GM23338 (cell line): ENCODE measurements around the gene ANGPTL2. TPM values are rescaled to one million over a fixed set of nuclear protein-coding genes. Genes with fewer than 3 reads are reported as not detected.

Experiments used
- ATAC-seq: fragments of 200-7000 bp; cut with Tn5 transposase; 3 replicates; pipeline ENCODE4 v1.9.1; 2020
- DNase-seq: peaks from one replicate; pipeline ENCODE4 v3.0.0-alpha.2; 2015; ENCODE audit warnings: low spot score
- H2AFZ ChIP-seq: fragments of 200-600 bp; sonication (generic); 2 replicates; pipeline ENCODE4 v1.8.0; 2016; ENCODE audit warnings: antibody characterized with exemption, mild to moderate bottlenecking, moderate library complexity
- H3F3A ChIP-seq: fragments of 200-600 bp; sonication (generic); replicated peaks from 2 replicates; pipeline ENCODE4 v1.8.0; 2017; ENCODE audit warnings: antibody characterized with exemption, mixed run types, low read depth
- H3K27ac ChIP-seq: fragments of 200-600 bp; sonication (generic); 2 replicates; pipeline ENCODE4 v1.6.1; 2016; ENCODE audit warnings: low read depth
- H3K27me3 ChIP-seq: fragments of 200-600 bp; sonication (generic); 2 replicates; pipeline ENCODE4 v1.8.0; 2016; ENCODE audit warnings: mild to moderate bottlenecking, mixed run types, moderate library complexity; ENCODE audit not compliant: insufficient read depth
- H3K36me3 ChIP-seq: fragments of 200-600 bp; sonication (generic); 2 replicates; pipeline ENCODE4 v1.8.0; 2016; ENCODE audit warnings: mild to moderate bottlenecking; ENCODE audit not compliant: insufficient read depth
- H3K4me1 ChIP-seq: fragments of 200-600 bp; sonication (generic); 2 replicates; pipeline ENCODE4 v1.8.0; 2016; ENCODE audit warnings: mild to moderate bottlenecking, moderate library complexity; ENCODE audit not compliant: insufficient read depth
- H3K4me2 ChIP-seq: fragments of 200-600 bp; sonication (generic); 2 replicates; pipeline ENCODE4 v1.7.1; 2017; ENCODE audit warnings: mixed run types
- H3K4me3 ChIP-seq: fragments of 200-600 bp; sonication (generic); 2 replicates; pipeline ENCODE4 v1.6.1; 2016; ENCODE audit warnings: mixed run types
- H3K79me2 ChIP-seq: fragments of 200-600 bp; sonication (generic); replicated peaks from 2 replicates; pipeline ENCODE4 v1.8.0; 2017; ENCODE audit warnings: mild to moderate bottlenecking; ENCODE audit not compliant: insufficient read depth
- H3K9me2 ChIP-seq: fragments of 200-600 bp; sonication (generic); 2 replicates; pipeline ENCODE4 v1.8.0; 2017; ENCODE audit not compliant: insufficient read depth
- H4K20me1 ChIP-seq: fragments of 200-600 bp; sonication (generic); replicated peaks from 2 replicates; pipeline ENCODE4 v1.8.0; 2017; ENCODE audit warnings: mild to moderate bottlenecking; ENCODE audit not compliant: insufficient read depth
- H3K27ac Mint-ChIP-seq: 2 replicates; pipeline ENCODE4 v1.8.0; 2020; ENCODE audit warnings: inconsistent platforms, mild to moderate bottlenecking, moderate library complexity, mixed read lengths
- H3K27me3 Mint-ChIP-seq: 3 replicates; pipeline ENCODE4 v1.8.0; 2022; ENCODE audit warnings: low read depth, mild to moderate bottlenecking, moderate library complexity, mixed read lengths, inconsistent platforms; ENCODE audit not compliant: insufficient read depth, poor library complexity
- H3K36me3 Mint-ChIP-seq: 3 replicates; pipeline ENCODE4 v1.8.0; 2021; ENCODE audit warnings: low read depth, mild to moderate bottlenecking, inconsistent platforms, moderate library complexity, mixed read lengths
- H3K4me1 Mint-ChIP-seq: 3 replicates; pipeline ENCODE4 v1.8.0; 2020; ENCODE audit warnings: mild to moderate bottlenecking, inconsistent platforms, mixed read lengths
- H3K4me3 Mint-ChIP-seq: 3 replicates; pipeline ENCODE4 v1.8.0; 2021; ENCODE audit warnings: moderate library complexity, mild to moderate bottlenecking, inconsistent platforms, mixed read lengths
- H3K9me3 Mint-ChIP-seq: 3 replicates; pipeline ENCODE4 v1.8.0; 2020; ENCODE audit warnings: moderate library complexity, mild to moderate bottlenecking, inconsistent platforms, mixed read lengths
- CREB1 ChIP-seq: fragments of 250-450 bp; sonication (Bioruptor Pico); IDR thresholded peaks from 2 replicates; pipeline ENCODE4 v1.5.0; 2020; ENCODE audit warnings: low read depth, mild to moderate bottlenecking, moderate library complexity
- EZH2 ChIP-seq: fragments of 200-600 bp; sonication (generic); IDR thresholded peaks from one replicate; pipeline ENCODE4 v1.8.0; 2017; ENCODE audit warnings: antibody characterized with exemption, mild to moderate bottlenecking, low read depth; ENCODE audit not compliant: unreplicated experiment
- EZH2phosphoT487 ChIP-seq: fragments of 200-600 bp; sonication (generic); IDR thresholded peaks from one replicate; pipeline ENCODE4 v1.8.1; 2018; ENCODE audit warnings: antibody characterized with exemption; ENCODE audit not compliant: unreplicated experiment
- JUNB ChIP-seq: IDR thresholded peaks from one replicate; pipeline ENCODE4 v1.6.1; 2016; ENCODE audit warnings: antibody characterized with exemption; ENCODE audit not compliant: unreplicated experiment
- REST ChIP-seq: IDR thresholded peaks from one replicate; pipeline ENCODE4 v1.6.1; 2018; ENCODE audit warnings: antibody characterized with exemption; ENCODE audit not compliant: unreplicated experiment
- ZNF114 ChIP-seq: fragments of 250-450 bp; sonication (Bioruptor Pico); IDR thresholded peaks from 2 replicates; pipeline ENCODE4 v1.5.0; 2020; ENCODE audit warnings: mild to moderate bottlenecking, moderate library complexity
- ZNF331 ChIP-seq: fragments of 250-450 bp; sonication (Bioruptor Pico); IDR thresholded peaks from 2 replicates; pipeline ENCODE4 v1.5.0; 2020; ENCODE audit warnings: low read depth, mild to moderate bottlenecking, moderate library complexity
- polyA plus RNA-seq: library from polyadenylated mRNA; unstranded; fragments of >200 nt; fragmentation: Nextera tagmentation; extraction: Ambion mirVana; gene quantifications from 2 replicates; pipeline ENCODE4 v1.2.1, GENCODE V29; 2016
- total RNA-seq: library from RNA; depleted of rRNA; stranded (reverse); fragments of >200 nt; shearing (Covaris generic); gene quantifications from 2 replicates; pipeline ENCODE4 v1.2.3, GENCODE V29; 2014
- TF ChIP-seq, protein P1 (sequence below): fragments of 250-450 bp; sonication (Bioruptor Pico); IDR thresholded peaks from 2 replicates; pipeline ENCODE4 v1.5.0; 2020; ENCODE audit warnings: mild to moderate bottlenecking, moderate library complexity
- TF ChIP-seq, protein P2 (sequence below), 2 experiments: fragments of 200-600 bp in 1 of 2; sonication (generic) in 1 of 2; conservative IDR thresholded peaks; 2 replicates each; pipeline versions ENCODE4 v1.5.1 to v1.6.1; 2016 to 2017; ENCODE audit warnings: antibody characterized with exemption in 2 of 2, low read depth in 2 of 2, mild to moderate bottlenecking in 2 of 2, moderate library complexity in 1 of 2

The ANGPTL2 gene
- total and polyA plus RNA-seq, 2 experiments from 2014 or later, result 2.9 to 5.2 TPM

DNA sequence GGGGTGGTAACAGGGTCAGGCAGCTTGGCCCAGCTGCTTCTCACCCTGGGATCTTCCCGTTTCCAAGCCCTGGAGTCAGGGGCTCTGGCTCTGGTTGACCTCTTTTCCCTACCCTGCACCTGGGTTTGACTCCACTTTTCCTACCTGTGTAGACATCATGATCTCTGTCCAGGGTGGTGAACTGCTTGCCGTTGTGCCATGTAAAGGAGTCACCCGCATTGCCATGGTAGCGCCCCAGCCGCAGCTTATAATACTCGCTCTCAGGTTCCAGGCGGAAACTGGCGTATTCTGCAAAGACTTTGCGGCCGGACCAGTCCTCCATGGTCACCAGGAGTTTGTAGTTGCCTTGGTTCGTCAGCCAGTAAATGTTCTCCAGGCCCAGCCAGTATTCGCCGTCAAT is 30.9 kb downstream of the ANGPTL2 start:
- Histone ChIP-seq H3K9me2 (no peaks in the 10 kb centered on the region), H3K36me3 (no peaks in the 10 kb centered on the region), H3K27ac (no peak overlapping the region), H3F3A (no peaks in the 10 kb centered on the region), H3K4me3 (no peak overlapping the region), H2AFZ (no peak overlapping the region), H3K4me2 (no peak overlapping the region), H4K20me1 (peaks cover 8% of the 10 kb centered on the region; the same call in 1 of the 2 replicates), H3K4me1 (no peaks in the 10 kb centered on the region), H3K79me2 (no peaks in the 10 kb centered on the region), H3K27me3 (no peaks in the 10 kb centered on the region)
- TF ChIP-seq, protein P1, sequence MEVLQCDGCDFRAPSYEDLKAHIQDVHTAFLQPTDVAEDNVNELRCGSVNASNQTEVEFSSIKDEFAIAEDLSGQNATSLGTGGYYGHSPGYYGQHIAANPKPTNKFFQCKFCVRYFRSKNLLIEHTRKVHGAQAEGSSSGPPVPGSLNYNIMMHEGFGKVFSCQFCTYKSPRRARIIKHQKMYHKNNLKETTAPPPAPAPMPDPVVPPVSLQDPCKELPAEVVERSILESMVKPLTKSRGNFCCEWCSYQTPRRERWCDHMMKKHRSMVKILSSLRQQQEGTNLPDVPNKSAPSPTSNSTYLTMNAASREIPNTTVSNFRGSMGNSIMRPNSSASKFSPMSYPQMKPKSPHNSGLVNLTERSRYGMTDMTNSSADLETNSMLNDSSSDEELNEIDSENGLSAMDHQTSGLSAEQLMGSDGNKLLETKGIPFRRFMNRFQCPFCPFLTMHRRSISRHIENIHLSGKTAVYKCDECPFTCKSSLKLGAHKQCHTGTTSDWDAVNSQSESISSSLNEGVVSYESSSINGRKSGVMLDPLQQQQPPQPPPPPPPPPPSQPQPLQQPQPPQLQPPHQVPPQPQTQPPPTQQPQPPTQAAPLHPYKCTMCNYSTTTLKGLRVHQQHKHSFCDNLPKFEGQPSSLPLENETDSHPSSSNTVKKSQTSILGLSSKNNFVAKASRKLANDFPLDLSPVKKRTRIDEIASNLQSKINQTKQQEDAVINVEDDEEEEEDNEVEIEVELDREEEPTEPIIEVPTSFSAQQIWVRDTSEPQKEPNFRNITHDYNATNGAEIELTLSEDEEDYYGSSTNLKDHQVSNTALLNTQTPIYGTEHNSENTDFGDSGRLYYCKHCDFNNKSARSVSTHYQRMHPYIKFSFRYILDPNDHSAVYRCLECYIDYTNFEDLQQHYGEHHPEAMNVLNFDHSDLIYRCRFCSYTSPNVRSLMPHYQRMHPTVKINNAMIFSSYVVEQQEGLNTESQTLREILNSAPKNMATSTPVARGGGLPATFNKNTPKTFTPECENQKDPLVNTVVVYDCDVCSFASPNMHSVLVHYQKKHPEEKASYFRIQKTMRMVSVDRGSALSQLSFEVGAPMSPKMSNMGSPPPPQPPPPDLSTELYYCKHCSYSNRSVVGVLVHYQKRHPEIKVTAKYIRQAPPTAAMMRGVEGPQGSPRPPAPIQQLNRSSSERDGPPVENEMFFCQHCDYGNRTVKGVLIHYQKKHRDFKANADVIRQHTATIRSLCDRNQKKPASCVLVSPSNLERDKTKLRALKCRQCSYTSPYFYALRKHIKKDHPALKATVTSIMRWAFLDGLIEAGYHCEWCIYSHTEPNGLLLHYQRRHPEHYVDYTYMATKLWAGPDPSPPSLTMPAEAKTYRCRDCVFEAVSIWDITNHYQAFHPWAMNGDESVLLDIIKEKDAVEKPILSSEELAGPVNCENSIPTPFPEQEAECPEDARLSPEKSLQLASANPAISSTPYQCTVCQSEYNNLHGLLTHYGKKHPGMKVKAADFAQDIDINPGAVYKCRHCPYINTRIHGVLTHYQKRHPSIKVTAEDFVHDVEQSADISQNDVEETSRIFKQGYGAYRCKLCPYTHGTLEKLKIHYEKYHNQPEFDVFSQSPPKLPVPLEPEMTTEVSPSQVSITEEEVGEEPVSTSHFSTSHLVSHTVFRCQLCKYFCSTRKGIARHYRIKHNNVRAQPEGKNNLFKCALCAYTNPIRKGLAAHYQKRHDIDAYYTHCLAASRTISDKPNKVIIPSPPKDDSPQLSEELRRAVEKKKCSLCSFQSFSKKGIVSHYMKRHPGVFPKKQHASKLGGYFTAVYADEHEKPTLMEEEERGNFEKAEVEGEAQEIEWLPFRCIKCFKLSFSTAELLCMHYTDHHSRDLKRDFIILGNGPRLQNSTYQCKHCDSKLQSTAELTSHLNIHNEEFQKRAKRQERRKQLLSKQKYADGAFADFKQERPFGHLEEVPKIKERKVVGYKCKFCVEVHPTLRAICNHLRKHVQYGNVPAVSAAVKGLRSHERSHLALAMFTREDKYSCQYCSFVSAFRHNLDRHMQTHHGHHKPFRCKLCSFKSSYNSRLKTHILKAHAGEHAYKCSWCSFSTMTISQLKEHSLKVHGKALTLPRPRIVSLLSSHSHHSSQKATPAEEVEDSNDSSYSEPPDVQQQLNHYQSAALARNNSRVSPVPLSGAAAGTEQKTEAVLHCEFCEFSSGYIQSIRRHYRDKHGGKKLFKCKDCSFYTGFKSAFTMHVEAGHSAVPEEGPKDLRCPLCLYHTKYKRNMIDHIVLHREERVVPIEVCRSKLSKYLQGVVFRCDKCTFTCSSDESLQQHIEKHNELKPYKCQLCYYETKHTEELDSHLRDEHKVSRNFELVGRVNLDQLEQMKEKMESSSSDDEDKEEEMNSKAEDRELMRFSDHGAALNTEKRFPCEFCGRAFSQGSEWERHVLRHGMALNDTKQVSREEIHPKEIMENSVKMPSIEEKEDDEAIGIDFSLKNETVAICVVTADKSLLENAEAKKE (CRISPR knock-in tag), result no peak
- Mint-ChIP-seq H3K36me3 (no peaks in the 10 kb centered on the region), H3K4me1 (peaks cover 7% of the 10 kb centered on the region; the same call in 2 of the 3 replicates), H3K9me3 (no peaks in the 10 kb centered on the region; the same call in 2 of the 3 replicates), H3K27ac (no peak overlapping the region), H3K4me3 (no peak overlapping the region), H3K27me3 (peaks cover 18% of the 10 kb centered on the region)
- DNase-seq, result no peak
- ATAC-seq, result no peak

DNA sequence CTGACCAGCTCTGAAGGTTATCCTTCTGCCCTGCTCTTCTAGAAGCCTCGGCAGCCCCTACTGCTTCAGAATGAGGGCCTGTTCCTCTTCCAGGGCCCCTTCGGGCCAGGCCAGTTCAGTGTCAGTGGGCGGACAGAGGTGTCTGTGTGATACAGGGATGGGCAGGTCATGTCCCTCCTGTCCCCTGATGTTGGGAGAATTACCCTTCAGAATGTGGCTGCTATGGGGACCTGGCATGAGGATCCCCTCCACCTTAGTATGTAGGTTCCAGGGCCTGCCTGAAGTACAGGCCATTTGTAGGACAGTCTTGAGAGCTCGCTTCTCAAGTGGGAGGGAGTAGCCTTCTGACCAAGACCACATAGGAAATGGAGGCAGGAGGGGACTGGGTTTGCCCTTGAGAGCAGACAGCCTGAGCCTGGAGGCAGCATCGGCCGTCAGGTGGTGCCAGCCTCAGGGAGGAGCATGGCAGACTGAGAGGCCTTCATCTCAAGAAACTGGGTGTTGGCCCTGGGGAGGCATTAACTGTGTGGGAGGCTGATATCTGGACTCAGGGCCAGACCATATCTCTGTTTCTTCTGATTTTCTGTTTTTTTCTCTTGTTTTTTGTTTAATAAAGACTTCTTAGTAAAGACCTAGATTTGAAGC is 32.0 kb downstream of the ANGPTL2 start:
- Mint-ChIP-seq H3K4me1 (peaks cover 2% of the 10 kb centered on the region; the same call in 2 of the 3 replicates), H3K36me3 (no peaks in the 10 kb centered on the region), H3K27me3 (peaks cover 19% of the 10 kb centered on the region), H3K4me3 (no peak overlapping the region), H3K27ac (no peak overlapping the region; the same call in 1 of the 2 replicates), H3K9me3 (no peaks in the 10 kb centered on the region; the same call in 2 of the 3 replicates)
- Histone ChIP-seq H4K20me1 (peaks cover 8% of the 10 kb centered on the region; the same call in 1 of the 2 replicates), H2AFZ (no peak overlapping the region), H3K27ac (no peak overlapping the region), H3K36me3 (no peaks in the 10 kb centered on the region), H3K79me2 (no peaks in the 10 kb centered on the region), H3K4me2 (no peak overlapping the region), H3K4me1 (no peaks in the 10 kb centered on the region), H3K4me3 (no peak overlapping the region), H3K9me2 (no peaks in the 10 kb centered on the region), H3K27me3 (no peaks in the 10 kb centered on the region), H3F3A (no peaks in the 10 kb centered on the region)
- ATAC-seq, result no peak
- no peak for DNase-seq
- TF ChIP-seq ZNF331 (CRISPR knock-in tag) (no peak), ZNF114 (CRISPR knock-in tag) (no peak), REST (no peak), JUNB (no peak), EZH2phosphoT487 (no peak), EZH2 (no peak), CREB1 (CRISPR knock-in tag) (no peak)
- TF ChIP-seq, protein P2, sequence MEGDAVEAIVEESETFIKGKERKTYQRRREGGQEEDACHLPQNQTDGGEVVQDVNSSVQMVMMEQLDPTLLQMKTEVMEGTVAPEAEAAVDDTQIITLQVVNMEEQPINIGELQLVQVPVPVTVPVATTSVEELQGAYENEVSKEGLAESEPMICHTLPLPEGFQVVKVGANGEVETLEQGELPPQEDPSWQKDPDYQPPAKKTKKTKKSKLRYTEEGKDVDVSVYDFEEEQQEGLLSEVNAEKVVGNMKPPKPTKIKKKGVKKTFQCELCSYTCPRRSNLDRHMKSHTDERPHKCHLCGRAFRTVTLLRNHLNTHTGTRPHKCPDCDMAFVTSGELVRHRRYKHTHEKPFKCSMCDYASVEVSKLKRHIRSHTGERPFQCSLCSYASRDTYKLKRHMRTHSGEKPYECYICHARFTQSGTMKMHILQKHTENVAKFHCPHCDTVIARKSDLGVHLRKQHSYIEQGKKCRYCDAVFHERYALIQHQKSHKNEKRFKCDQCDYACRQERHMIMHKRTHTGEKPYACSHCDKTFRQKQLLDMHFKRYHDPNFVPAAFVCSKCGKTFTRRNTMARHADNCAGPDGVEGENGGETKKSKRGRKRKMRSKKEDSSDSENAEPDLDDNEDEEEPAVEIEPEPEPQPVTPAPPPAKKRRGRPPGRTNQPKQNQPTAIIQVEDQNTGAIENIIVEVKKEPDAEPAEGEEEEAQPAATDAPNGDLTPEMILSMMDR (conservative IDR thresholded peaks at IDR 0.05; ENCODE audit: low read depth in 2 of 2), result no peak
